ENCODE results near the gene ZNF701.

GRCh38 chr19:52567921-52568320, 2.2 kb upstream of the ZNF701 start:
- TF ChIP-seq EP300 (IDR thresholded peaks at IDR 0.05), result no peak
- no peak for TF ChIP-seq CTCF (IDR thresholded peaks at IDR 0.05)

Data from suprapubic skin (tissue), 3 donors.